KOPT-K1 (cell line): ENCODE results near the gene MYOM1.
"Not testable (repeated sequence)": the region's sequence is repeated elsewhere in the genome, so short reads cannot be mapped to it uniquely, and the experiment has no call there.

Experiments used
- H3K27ac ChIP-seq: fragments of 200-600 bp; sonication (generic); 2 replicates; pipeline ENCODE4 v1.5.1; 2016; ENCODE audit warnings: antibody characterized with exemption, mild to moderate bottlenecking, low read depth, low read length; ENCODE audit not compliant: poor library complexity, severe bottlenecking
- H3K36me3 ChIP-seq: fragments of 200-600 bp; sonication (generic); 2 replicates; pipeline ENCODE4 v1.5.1; 2017; ENCODE audit warnings: antibody characterized with exemption, mild to moderate bottlenecking, low read length, moderate library complexity; ENCODE audit not compliant: insufficient read depth
- H3K9me3 ChIP-seq: fragments of 200-600 bp; sonication (generic); 2 replicates; pipeline ENCODE4 v1.5.1; 2017; ENCODE audit warnings: antibody characterized with exemption, low read length, mild to moderate bottlenecking; ENCODE audit not compliant: insufficient read depth, poor library complexity, severe bottlenecking

MYOM1 gene

GRCh38 chr18:3036108-3036507, 183.7 kb downstream of the MYOM1 start:
- Histone ChIP-seq H3K9me3 (no peaks in the 10 kb centered on the region), H3K27ac (no peak overlapping the region), H3K36me3 (no peaks in the 10 kb centered on the region)

- Histone ChIP-seq H3K9me3 (no peaks in the 10 kb centered on the region), H3K36me3 (no peaks in the 10 kb centered on the region), H3K27ac (no peak overlapping the region)
These were observed 184.1 kb downstream of the MYOM1 start for GRCh38 chr18:3035635-3036034.

- Histone ChIP-seq H3K36me3 (no peaks in the 10 kb centered on the region), H3K9me3 (no peaks in the 10 kb centered on the region), H3K27ac (no peak overlapping the region)
These were observed 187.0 kb downstream of the MYOM1 start for GRCh38 chr18:3032721-3033120.

- H3K27ac ChIP-seq, result no peak overlapping the region
- no peaks in the 10 kb centered on the region for H3K9me3 ChIP-seq
These were observed 190.4 kb downstream of the MYOM1 start for GRCh38 chr18:3029215-3029952.

GRCh38 chr18:3028115-3028514, 191.7 kb downstream of the MYOM1 start:
- H3K9me3 ChIP-seq, H3K27ac ChIP-seq, H3K36me3 ChIP-seq: not testable (repeated sequence)

More at GRCh38 chr18:3029215-3029952, 190.4 kb downstream of the MYOM1 start:
- no peaks in the 10 kb centered on the region for H3K36me3 ChIP-seq

GRCh38 chr18:3027370-3027891, 192.3 kb downstream of the MYOM1 start:
- H3K27ac ChIP-seq, result no peak overlapping the region
- H3K9me3 ChIP-seq, result no peaks in the 10 kb centered on the region
- H3K36me3 ChIP-seq, result no peaks in the 10 kb centered on the region

GRCh38 chr18:3025544-3025943, 194.2 kb downstream of the MYOM1 start:
- Histone ChIP-seq H3K9me3 (no peaks in the 10 kb centered on the region), H3K36me3 (no peaks in the 10 kb centered on the region), H3K27ac (no peak overlapping the region)

- H3K9me3 ChIP-seq, H3K27ac ChIP-seq: not testable (repeated sequence)
These were observed 196.2 kb downstream of the MYOM1 start for GRCh38 chr18:3023603-3024002.

More at GRCh38 chr18:3023603-3024002, 196.2 kb downstream of the MYOM1 start:
- not testable (repeated sequence) for H3K36me3 ChIP-seq
